Peyer's patch (tissue), 4 donors: ENCODE data around the gene DNM3. TPM values are rescaled to one million over a fixed set of nuclear protein-coding genes. Genes with fewer than 3 reads are reported as not detected.
A peak's percentile ranks its signal among the peaks of the same experiment; 100 is the strongest.

ENCODE experiments used
- DNase-seq, 3 donors: peaks; one replicate each; pipeline ENCODE4 v3.0.0-alpha.2; 2017 to 2019
- H3K27ac ChIP-seq, 4 donors: fragments of 200-600 bp; sonication (generic); one replicate each; pipeline ENCODE4 v1.5.1; 2016 to 2019
- H3K27me3 ChIP-seq, 2 donors: fragments of 200-600 bp; sonication (generic); one replicate each; pipeline ENCODE4 v1.5.1; 2019
- H3K36me3 ChIP-seq, 3 donors: fragments of 200-600 bp; sonication (generic); one replicate each; pipeline ENCODE4 v1.5.1; 2016 to 2019
- H3K4me1 ChIP-seq, 4 donors: fragments of 200-600 bp; sonication (generic); one replicate each; pipeline ENCODE4 v1.5.1; 2016 to 2019
- H3K4me3 ChIP-seq, 4 donors: fragments of 200-600 bp; sonication (generic); 1 replicate in 3 of 4; 2 replicates in 1 of 4; pipeline ENCODE4 v1.5.1; 2016 to 2019; ENCODE audit warnings: mild to moderate bottlenecking in 1 of 4
- H3K9me3 ChIP-seq, 4 donors: fragments of 200-600 bp; sonication (generic); one replicate each; pipeline ENCODE4 v1.5.1; 2016 to 2019; ENCODE audit warnings: mild to moderate bottlenecking in 1 of 4
- POLR2A ChIP-seq, 2 donors: fragments of 450-650 bp; IDR thresholded peaks; one replicate each; pipeline ENCODE4 v1.5.1; 2017; ENCODE audit warnings: antibody characterized with exemption in 2 of 2, mild to moderate bottlenecking in 2 of 2, moderate library complexity in 2 of 2
- total RNA-seq, 4 donors: library from RNA; depleted of rRNA; stranded (reverse); fragments of >200 nt; gene quantifications; one replicate each; pipeline ENCODE4 v1.1.0, GENCODE V29; 2016
- TF ChIP-seq, protein P1 (sequence below), 6 experiments: fragments of 450-650 bp in 4 of 6; fragments of 200-600 bp in 2 of 6; sonication (generic) in 1 of 6; IDR thresholded peaks; one replicate each; pipeline ENCODE4 v1.5.1; 2017 to 2019; ENCODE audit warnings: antibody characterized with exemption in 6 of 6, mild to moderate bottlenecking in 3 of 6, moderate library complexity in 1 of 6

DNM3 gene
- total RNA-seq, 4 donors from 2014 or later, result 1.4 to 11.6 (median 2.0) TPM

DNA sequence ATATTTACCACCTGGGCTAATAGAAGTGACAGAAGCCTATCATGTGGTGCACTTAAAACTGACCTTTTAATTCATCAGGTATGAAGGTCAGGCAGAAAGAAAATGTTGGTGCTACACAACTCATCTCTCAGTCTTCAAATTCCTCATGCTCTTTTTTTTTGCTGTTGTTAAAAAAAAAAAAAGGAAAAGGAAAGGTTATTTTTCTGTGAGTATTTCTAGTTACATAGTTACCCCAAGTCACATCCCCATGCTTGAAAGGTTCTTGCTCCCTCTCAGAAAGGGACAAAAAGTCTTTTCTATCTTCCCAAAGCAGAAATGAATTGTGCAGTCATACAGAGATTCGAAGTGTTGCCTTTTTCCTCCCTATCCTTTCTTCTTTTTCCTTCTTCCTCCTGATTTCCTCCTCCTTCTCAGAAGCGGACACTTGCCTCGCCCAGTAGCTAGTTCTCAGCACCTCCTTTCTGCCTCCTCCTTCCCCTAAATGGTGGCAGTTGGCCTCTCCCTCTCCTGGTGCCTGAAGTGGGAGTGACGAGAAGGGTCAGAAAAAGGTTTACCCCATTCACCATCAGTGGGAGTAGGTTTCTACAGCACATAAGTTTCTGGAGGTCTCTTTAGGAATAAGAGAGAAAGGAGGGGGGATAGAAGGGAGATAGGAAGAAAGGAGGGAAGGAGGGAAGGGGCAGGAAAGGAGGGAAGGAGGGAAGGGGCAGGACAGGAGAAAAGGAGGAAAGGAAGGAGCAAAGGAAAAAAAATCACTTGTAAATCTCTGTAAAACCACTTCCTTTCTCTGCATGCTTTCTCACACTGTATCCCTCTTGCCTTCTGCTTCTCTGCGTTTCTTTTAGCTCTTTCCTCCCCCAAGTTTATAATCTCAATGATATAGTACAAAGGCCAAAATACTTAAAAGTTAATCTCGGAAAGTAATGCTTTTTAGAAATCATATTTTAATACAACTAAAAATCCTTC is 558.7 kb downstream of the DNM3 start:
- Histone ChIP-seq H3K36me3 (no peaks in the 10 kb centered on the region), H3K27me3 (no peaks in the 10 kb centered on the region), H3K4me1 (peaks cover 0 to 15% (median 6%) of the 10 kb centered on the region in 4 donors), H3K4me3 (no peak overlapping the region), H3K9me3 (no peaks in the 10 kb centered on the region), H3K27ac (peak overlapping the region in 1 of 4 donors; percentile 23)
- TF ChIP-seq, protein P1, sequence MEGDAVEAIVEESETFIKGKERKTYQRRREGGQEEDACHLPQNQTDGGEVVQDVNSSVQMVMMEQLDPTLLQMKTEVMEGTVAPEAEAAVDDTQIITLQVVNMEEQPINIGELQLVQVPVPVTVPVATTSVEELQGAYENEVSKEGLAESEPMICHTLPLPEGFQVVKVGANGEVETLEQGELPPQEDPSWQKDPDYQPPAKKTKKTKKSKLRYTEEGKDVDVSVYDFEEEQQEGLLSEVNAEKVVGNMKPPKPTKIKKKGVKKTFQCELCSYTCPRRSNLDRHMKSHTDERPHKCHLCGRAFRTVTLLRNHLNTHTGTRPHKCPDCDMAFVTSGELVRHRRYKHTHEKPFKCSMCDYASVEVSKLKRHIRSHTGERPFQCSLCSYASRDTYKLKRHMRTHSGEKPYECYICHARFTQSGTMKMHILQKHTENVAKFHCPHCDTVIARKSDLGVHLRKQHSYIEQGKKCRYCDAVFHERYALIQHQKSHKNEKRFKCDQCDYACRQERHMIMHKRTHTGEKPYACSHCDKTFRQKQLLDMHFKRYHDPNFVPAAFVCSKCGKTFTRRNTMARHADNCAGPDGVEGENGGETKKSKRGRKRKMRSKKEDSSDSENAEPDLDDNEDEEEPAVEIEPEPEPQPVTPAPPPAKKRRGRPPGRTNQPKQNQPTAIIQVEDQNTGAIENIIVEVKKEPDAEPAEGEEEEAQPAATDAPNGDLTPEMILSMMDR (IDR thresholded peaks at IDR 0.05), result no peak
- TF ChIP-seq POLR2A (IDR thresholded peaks at IDR 0.05), result no peak
- DNase-seq, result no peak

DNA sequence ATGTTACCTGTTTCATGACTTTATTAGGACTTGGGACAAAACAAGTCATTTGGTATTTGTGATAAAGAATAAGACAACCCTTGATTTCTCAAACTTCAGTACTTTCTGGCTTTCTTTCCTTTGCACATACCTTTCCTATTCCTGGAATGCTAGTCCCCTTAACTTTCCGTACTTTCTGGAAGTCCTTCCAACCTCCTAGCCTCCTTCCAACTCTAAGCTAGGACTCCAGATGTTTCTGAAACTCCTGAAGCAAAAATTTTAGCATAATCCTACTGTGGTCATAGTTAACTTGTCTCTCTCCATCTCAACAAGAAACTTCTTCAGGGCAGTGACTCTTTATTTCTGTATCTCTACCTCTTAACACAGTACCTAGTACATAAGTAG is 559.4 kb downstream of the DNM3 start:
- TF ChIP-seq, protein P1 (IDR thresholded peaks at IDR 0.05), result no peak
- TF ChIP-seq POLR2A (IDR thresholded peaks at IDR 0.05), result no peak
- Histone ChIP-seq H3K4me1 (peaks cover 0 to 15% (median 6%) of the 10 kb centered on the region in 4 donors), H3K36me3 (no peaks in the 10 kb centered on the region), H3K27me3 (no peaks in the 10 kb centered on the region), H3K27ac (no peak overlapping the region), H3K9me3 (no peaks in the 10 kb centered on the region), H3K4me3 (no peak overlapping the region)
- no peak for DNase-seq

DNA sequence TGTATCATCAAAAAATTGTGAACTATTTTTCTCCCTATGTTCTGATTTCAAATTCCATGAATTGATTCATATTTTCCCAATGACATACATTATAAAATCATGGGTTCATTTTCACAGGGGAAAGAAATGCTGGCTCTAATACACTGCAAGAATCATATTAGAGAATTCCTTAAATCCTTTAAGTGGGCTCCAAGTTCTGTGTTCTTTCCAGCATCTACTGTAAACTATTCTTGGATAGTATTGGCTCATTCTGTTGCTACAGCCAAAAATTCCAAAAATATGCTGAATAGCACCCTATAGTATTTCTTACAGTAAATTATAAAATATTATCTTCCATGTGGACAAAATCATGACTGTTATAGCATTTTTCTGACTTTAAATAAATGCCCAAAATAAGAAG is 560.2 kb downstream of the DNM3 start:
- TF ChIP-seq POLR2A (IDR thresholded peaks at IDR 0.05), result no peak
- TF ChIP-seq, protein P1 (IDR thresholded peaks at IDR 0.05), result no peak
- Histone ChIP-seq H3K27ac (no peak overlapping the region), H3K27me3 (no peaks in the 10 kb centered on the region)

DNA sequence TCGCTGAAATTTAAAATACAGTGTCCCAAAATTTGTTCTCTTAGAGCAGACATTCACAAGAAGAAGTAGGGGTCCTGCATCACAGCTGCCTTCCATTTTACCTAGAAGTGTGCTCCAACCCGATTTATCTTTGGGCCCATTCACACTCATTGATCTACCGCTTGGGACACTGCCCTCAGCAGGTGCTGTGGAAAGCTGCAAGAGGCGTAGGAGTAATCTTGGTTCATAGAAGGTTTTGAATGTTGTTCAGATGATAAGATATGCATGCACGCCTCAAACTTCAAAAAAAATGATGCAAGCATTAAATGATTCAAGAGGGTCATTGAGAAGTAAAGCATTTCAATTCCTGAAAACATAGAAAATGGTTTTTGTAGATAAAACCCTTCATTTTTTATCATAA is 560.6 kb downstream of the DNM3 start:
- no peak overlapping the region for H3K27ac ChIP-seq
- H3K4me1 ChIP-seq, result peaks cover 0 to 15% (median 6%) of the 10 kb centered on the region in 4 donors
- no peaks in the 10 kb centered on the region for H3K36me3 ChIP-seq
- H3K4me3 ChIP-seq, result no peak overlapping the region
- H3K27me3 ChIP-seq, result no peaks in the 10 kb centered on the region
- no peak for DNase-seq
- TF ChIP-seq POLR2A (IDR thresholded peaks at IDR 0.05), result no peak
- TF ChIP-seq, protein P1 (IDR thresholded peaks at IDR 0.05), result peak in 3 of 6 experiments; percentile 6 to 33 (median 20)
- no peaks in the 10 kb centered on the region for H3K9me3 ChIP-seq

More for the DNA sequence above, 560.2 kb downstream of the DNM3 start:
- no peak for DNase-seq
- H3K4me3 ChIP-seq, result no peak overlapping the region
- peaks cover 0 to 15% (median 6%) of the 10 kb centered on the region in 4 donors for H3K4me1 ChIP-seq
- H3K9me3 ChIP-seq, result no peaks in the 10 kb centered on the region
- H3K36me3 ChIP-seq, result no peaks in the 10 kb centered on the region

DNA sequence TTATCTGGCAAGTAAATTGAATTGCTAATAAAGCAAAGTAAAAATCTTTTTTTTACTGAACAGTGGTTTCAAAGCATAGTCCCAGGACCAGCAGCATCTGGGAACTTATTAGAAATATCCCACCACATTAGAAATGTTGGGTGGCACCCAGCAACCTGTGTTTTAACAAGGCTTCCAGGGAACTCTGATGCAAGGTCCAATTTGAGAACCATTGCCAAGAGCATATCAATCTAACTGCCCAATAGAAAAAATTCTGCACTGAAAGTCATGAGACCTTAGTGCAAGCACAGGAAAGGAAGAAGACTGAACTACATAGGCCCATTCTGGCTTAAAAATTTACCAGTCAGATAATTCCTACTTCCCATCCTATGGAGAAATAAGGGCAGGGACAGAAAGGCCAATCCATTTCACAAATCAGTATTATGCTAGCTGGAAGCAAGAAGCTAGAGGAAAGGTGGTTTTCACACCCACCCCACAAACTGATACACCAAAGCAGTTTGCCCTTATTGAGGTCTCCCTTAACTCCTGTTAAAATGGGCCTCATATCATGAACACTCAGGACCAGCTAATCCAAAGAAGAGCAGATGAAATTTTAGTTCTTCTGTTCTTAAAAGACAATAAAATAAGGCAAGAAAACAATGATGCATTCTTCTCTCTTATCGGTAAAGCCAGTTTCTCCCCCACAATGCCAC is 561.7 kb downstream of the DNM3 start:
- Histone ChIP-seq H3K27me3 (no peaks in the 10 kb centered on the region), H3K27ac (no peak overlapping the region), H3K4me3 (no peak overlapping the region), H3K4me1 (peaks cover 0 to 13% (median 5%) of the 10 kb centered on the region in 4 donors), H3K36me3 (no peaks in the 10 kb centered on the region), H3K9me3 (no peaks in the 10 kb centered on the region)
- DNase-seq, result no peak
- no peak for TF ChIP-seq POLR2A (IDR thresholded peaks at IDR 0.05)
- TF ChIP-seq, protein P1 (IDR thresholded peaks at IDR 0.05), result no peak
